Liver (tissue), 9 donors: ENCODE results near the gene PLEKHA7. TPM values are rescaled to one million over a fixed set of nuclear protein-coding genes. Genes with fewer than 3 reads are reported as not detected.

Experiments used
- DNase-seq: peaks from one replicate; pipeline ENCODE4 v3.0.0-alpha.2; 2017; ENCODE audit warnings: low spot score
- H3K27ac ChIP-seq, 2 donors: one replicate each; pipeline ENCODE4 v1.7.0; 2013; ENCODE audit warnings: inconsistent platforms in 2 of 2, low read length in 2 of 2, control low read depth in 1 of 2, low read depth in 1 of 2, mild to moderate bottlenecking in 1 of 2
- H3K27me3 ChIP-seq, 4 donors: one replicate each; pipeline versions ENCODE4 v1.6.1 to v1.7.0; 2013; ENCODE audit warnings: low read length in 3 of 4, inconsistent platforms in 1 of 4, mild to moderate bottlenecking in 1 of 4, moderate library complexity in 1 of 4; ENCODE audit not compliant: control insufficient read depth in 4 of 4, insufficient read depth in 4 of 4
- H3K36me3 ChIP-seq, 4 donors: one replicate each; pipeline versions ENCODE4 v1.6.1 to v1.7.0; 2013; ENCODE audit warnings: low read length in 3 of 4, mild to moderate bottlenecking in 3 of 4, low read depth in 1 of 4, moderate library complexity in 1 of 4; ENCODE audit not compliant: control insufficient read depth in 4 of 4, insufficient read depth in 3 of 4
- H3K4me1 ChIP-seq, 4 donors: one replicate each; pipeline versions ENCODE4 v1.6.1 to v1.7.0; 2013; ENCODE audit warnings: low read length in 3 of 4, mild to moderate bottlenecking in 3 of 4, moderate library complexity in 1 of 4; ENCODE audit not compliant: control insufficient read depth in 4 of 4, insufficient read depth in 4 of 4
- H3K4me3 ChIP-seq, 3 donors: one replicate each; pipeline versions ENCODE4 v1.6.1 to v1.7.0; 2013; ENCODE audit warnings: low read length in 3 of 3, control low read depth in 1 of 3, low read depth in 1 of 3, mild to moderate bottlenecking in 1 of 3
- H3K9ac ChIP-seq, 2 donors: one replicate each; pipeline ENCODE4 v1.7.0; 2013; ENCODE audit warnings: low read length in 2 of 2, mild to moderate bottlenecking in 2 of 2, moderate library complexity in 2 of 2, control low read depth in 1 of 2, low read depth in 1 of 2
- H3K9me3 ChIP-seq, 4 donors: one replicate each; pipeline versions ENCODE4 v1.6.1 to v1.7.0; 2013; ENCODE audit warnings: low read length in 3 of 4; ENCODE audit not compliant: control insufficient read depth in 4 of 4
- ATF3 ChIP-seq: IDR thresholded peaks from 2 replicates; pipeline ENCODE4 v1.6.1; 2016; ENCODE audit warnings: antibody characterized with exemption
- CTCF ChIP-seq: fragments of 150-350 bp; IDR thresholded peaks from 2 replicates; pipeline ENCODE4 v1.5.1; 2017; ENCODE audit warnings: improper control_type of control experiment, low read depth, low read length; ENCODE audit not compliant: missing input control
- EGR1 ChIP-seq, 2 donors: IDR thresholded peaks; 2 replicates each; pipeline ENCODE4 v1.6.1; 2016 to 2018; ENCODE audit warnings: antibody characterized with exemption in 2 of 2, low read depth in 2 of 2
- FOXA1 ChIP-seq: IDR thresholded peaks from 2 replicates; pipeline ENCODE4 v1.6.1; 2016; ENCODE audit warnings: antibody characterized with exemption
- FOXA2 ChIP-seq: IDR thresholded peaks from 2 replicates; pipeline ENCODE4 v1.6.1; 2016; ENCODE audit warnings: antibody characterized with exemption
- HNF4A ChIP-seq, 2 donors: conservative IDR thresholded peaks; 2 replicates each; pipeline ENCODE4 v1.6.1; 2016; ENCODE audit warnings: antibody characterized with exemption in 2 of 2, mild to moderate bottlenecking in 2 of 2
- HNF4G ChIP-seq: IDR thresholded peaks from 2 replicates; pipeline ENCODE4 v1.6.1; 2016; ENCODE audit warnings: antibody characterized with exemption
- JUND ChIP-seq, 2 donors: IDR thresholded peaks; 2 replicates each; pipeline ENCODE4 v1.6.1; 2016; ENCODE audit warnings: antibody characterized with exemption in 2 of 2
- NR2F2 ChIP-seq: IDR thresholded peaks from 2 replicates; pipeline ENCODE4 v1.6.1; 2016; ENCODE audit warnings: antibody characterized with exemption
- RAD21 ChIP-seq, 2 donors: IDR thresholded peaks; 2 replicates each; pipeline ENCODE4 v1.6.1; 2016; ENCODE audit warnings: antibody characterized with exemption in 2 of 2, mild to moderate bottlenecking in 2 of 2
- SP1 ChIP-seq: IDR thresholded peaks from 2 replicates; pipeline ENCODE4 v1.6.1; 2018; ENCODE audit warnings: antibody characterized with exemption, mild to moderate bottlenecking
- YY1 ChIP-seq: IDR thresholded peaks from 2 replicates; pipeline ENCODE4 v1.6.1; 2016; ENCODE audit warnings: antibody characterized with exemption, mild to moderate bottlenecking
- WGBS: extraction: QIAGEN DNeasy Blood & Tissue Kit; methylation state at CpG from one replicate; pipeline ENCODE4 v1.1.7; 2013; 5-methylcytosine and 5-hydroxymethylcytosine counted together
- polyA plus RNA-seq, 2 donors: library from polyadenylated mRNA; stranded (reverse) in 1 of 2; unstranded in 1 of 2; fragments of 200-250 nt in 1 of 2; fragments of >200 nt in 1 of 2; fragmentation: Nextera tagmentation in 1 of 2; extraction: Ambion mirVana in 1 of 2; gene quantifications; one replicate each; pipeline versions ENCODE4 v1.2.1 to v1.2.3, GENCODE V29; 2013 to 2015
- total RNA-seq, 2 donors: library from RNA; depleted of rRNA; stranded (reverse); fragments of >200 nt; gene quantifications; one replicate each; pipeline ENCODE4 v1.2.3, GENCODE V29; 2014
- TF ChIP-seq, protein P1 (sequence below): IDR thresholded peaks from 2 replicates; pipeline ENCODE4 v1.6.1; 2016; ENCODE audit warnings: antibody characterized with exemption
- TF ChIP-seq, protein P2 (sequence below): IDR thresholded peaks from 2 replicates; pipeline ENCODE4 v1.6.1; 2016; ENCODE audit warnings: antibody characterized with exemption, mild to moderate bottlenecking
- TF ChIP-seq, protein P3 (sequence below): IDR thresholded peaks from 2 replicates; pipeline ENCODE4 v1.6.1; 2016; ENCODE audit warnings: antibody characterized with exemption
- donor health status: healthy.
- donor health status: healthy.
- donor health status: healthy.
- donor health status: healthy.
- donor health status: healthy.

The PLEKHA7 gene
- total and polyA plus RNA-seq, 4 donors: 6.1 to 28.8 (median 8.5) TPM

DNA sequence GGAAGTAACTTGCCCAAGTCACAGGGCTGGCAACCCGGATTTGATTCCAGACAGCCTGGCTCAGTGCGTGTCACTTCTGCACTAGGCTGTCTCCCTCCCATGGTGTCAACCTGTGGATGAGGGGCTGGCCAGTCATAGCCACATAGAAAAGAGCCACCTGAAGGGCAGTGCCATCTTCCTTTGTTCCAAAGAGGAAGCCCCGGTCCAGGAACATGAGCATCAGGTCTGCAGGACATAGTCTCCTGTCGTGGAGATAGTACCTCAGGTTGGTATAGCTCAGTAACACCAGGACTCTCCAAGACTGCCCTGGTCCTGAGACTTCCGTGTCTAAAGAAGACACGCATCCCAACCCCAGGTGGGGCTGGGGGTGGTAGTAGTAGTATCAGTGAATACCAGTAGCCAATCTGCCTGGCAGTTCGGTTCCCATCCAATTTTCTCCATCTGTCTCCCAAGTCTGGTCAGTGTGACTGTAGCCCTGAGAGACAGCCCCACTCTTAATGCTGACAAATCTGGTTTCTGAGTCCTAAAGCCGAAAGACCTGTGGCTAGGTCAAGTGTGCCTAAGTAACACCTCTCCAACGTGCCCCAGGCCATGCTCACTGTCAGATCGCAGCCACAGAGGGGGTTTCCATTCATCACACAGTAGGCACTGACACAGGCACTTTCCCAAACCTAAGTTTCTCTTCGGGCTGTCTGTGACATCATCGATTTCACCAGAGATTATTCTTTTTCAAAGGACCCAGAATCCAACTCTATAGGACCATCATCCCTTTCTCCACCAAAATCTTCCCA, 242.7 kb downstream of the PLEKHA7 start (continued):
- TF ChIP-seq, protein P1, sequence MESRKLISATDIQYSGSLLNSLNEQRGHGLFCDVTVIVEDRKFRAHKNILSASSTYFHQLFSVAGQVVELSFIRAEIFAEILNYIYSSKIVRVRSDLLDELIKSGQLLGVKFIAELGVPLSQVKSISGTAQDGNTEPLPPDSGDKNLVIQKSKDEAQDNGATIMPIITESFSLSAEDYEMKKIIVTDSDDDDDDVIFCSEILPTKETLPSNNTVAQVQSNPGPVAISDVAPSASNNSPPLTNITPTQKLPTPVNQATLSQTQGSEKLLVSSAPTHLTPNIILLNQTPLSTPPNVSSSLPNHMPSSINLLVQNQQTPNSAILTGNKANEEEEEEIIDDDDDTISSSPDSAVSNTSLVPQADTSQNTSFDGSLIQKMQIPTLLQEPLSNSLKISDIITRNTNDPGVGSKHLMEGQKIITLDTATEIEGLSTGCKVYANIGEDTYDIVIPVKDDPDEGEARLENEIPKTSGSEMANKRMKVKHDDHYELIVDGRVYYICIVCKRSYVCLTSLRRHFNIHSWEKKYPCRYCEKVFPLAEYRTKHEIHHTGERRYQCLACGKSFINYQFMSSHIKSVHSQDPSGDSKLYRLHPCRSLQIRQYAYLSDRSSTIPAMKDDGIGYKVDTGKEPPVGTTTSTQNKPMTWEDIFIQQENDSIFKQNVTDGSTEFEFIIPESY: no peak

GRCh38 chr11:16770016-16770415, 244.2 kb downstream of the PLEKHA7 start:
- TF ChIP-seq ATF3: no peak
- TF ChIP-seq, protein P1: no peak
- no peak for TF ChIP-seq EGR1 (IDR thresholded peaks at IDR 0.05; ENCODE audit: low read depth in 2 of 2)
- TF ChIP-seq RAD21 (IDR thresholded peaks at IDR 0.05): no peak
- TF ChIP-seq, protein P2, sequence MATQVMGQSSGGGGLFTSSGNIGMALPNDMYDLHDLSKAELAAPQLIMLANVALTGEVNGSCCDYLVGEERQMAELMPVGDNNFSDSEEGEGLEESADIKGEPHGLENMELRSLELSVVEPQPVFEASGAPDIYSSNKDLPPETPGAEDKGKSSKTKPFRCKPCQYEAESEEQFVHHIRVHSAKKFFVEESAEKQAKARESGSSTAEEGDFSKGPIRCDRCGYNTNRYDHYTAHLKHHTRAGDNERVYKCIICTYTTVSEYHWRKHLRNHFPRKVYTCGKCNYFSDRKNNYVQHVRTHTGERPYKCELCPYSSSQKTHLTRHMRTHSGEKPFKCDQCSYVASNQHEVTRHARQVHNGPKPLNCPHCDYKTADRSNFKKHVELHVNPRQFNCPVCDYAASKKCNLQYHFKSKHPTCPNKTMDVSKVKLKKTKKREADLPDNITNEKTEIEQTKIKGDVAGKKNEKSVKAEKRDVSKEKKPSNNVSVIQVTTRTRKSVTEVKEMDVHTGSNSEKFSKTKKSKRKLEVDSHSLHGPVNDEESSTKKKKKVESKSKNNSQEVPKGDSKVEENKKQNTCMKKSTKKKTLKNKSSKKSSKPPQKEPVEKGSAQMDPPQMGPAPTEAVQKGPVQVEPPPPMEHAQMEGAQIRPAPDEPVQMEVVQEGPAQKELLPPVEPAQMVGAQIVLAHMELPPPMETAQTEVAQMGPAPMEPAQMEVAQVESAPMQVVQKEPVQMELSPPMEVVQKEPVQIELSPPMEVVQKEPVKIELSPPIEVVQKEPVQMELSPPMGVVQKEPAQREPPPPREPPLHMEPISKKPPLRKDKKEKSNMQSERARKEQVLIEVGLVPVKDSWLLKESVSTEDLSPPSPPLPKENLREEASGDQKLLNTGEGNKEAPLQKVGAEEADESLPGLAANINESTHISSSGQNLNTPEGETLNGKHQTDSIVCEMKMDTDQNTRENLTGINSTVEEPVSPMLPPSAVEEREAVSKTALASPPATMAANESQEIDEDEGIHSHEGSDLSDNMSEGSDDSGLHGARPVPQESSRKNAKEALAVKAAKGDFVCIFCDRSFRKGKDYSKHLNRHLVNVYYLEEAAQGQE: no peak
- no peak for TF ChIP-seq FOXA2
- TF ChIP-seq YY1: no peak
- Histone ChIP-seq H3K27me3 (no peaks in the 10 kb centered on the region), H3K9me3 (no peaks in the 10 kb centered on the region), H3K9ac (no peak overlapping the region), H3K27ac (no peak overlapping the region), H3K4me1 (peaks cover 6 to 10% (median 9%) of the 10 kb centered on the region in 4 donors), H3K36me3 (no peaks in the 10 kb centered on the region), H3K4me3 (no peak overlapping the region)
- WGBS: 91% methylated on average over 11 of the region's 11 CpGs
- no peak for DNase-seq

- H3K4me1 ChIP-seq: peaks cover under 1 to 8% (median 3%) of the 10 kb centered on the region in 4 donors
- no peak overlapping the region for H3K9ac ChIP-seq
- H3K27me3 ChIP-seq: no peaks in the 10 kb centered on the region
- WGBS: 95% methylated on average over 4 of the region's 4 CpGs
- H3K9me3 ChIP-seq: no peaks in the 10 kb centered on the region
- no peak for DNase-seq
- no peak overlapping the region for H3K27ac ChIP-seq
- no peak overlapping the region for H3K4me3 ChIP-seq
- no peaks in the 10 kb centered on the region for H3K36me3 ChIP-seq
- TF ChIP-seq FOXA1 (no peak), YY1 (no peak), HNF4G (no peak), HNF4A (conservative IDR thresholded peaks at IDR 0.05) (no peak), JUND (IDR thresholded peaks at IDR 0.05) (no peak), EGR1 (IDR thresholded peaks at IDR 0.05; ENCODE audit: low read depth in 2 of 2) (no peak), NR2F2 (no peak), SP1 (no peak), CTCF (no peak), ATF3 (no peak)
- TF ChIP-seq, protein P3, sequence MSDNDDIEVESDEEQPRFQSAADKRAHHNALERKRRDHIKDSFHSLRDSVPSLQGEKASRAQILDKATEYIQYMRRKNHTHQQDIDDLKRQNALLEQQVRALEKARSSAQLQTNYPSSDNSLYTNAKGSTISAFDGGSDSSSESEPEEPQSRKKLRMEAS: no peak
These were observed 244.8 kb downstream of the PLEKHA7 start for GRCh38 chr11:16769386-16769785.
